HEK293T (cell line): Measurements from ENCODE around the gene S100A11.

Experiments used
- ARNT ChIP-seq: fragments of 450-650 bp; IDR thresholded peaks from 2 replicates; pipeline ENCODE4 v1.6.1; 2017; ENCODE audit warnings: mild to moderate bottlenecking
- BHLHE40 ChIP-seq: fragments of 450-650 bp; IDR thresholded peaks from 2 replicates; pipeline ENCODE4 v1.6.1; 2016; ENCODE audit warnings: mild to moderate bottlenecking, moderate library complexity, borderline replicate concordance
- ELF4 ChIP-seq: fragments of 450-650 bp; IDR thresholded peaks from 2 replicates; pipeline ENCODE4 v1.6.1; 2017; ENCODE audit warnings: antibody characterized with exemption
- FOXA1 ChIP-seq: fragments of 450-650 bp; IDR thresholded peaks from 2 replicates; pipeline ENCODE4 v1.6.1; 2016; ENCODE audit warnings: mild to moderate bottlenecking
- FOXK2 ChIP-seq: fragments of 450-650 bp; IDR thresholded peaks from 2 replicates; pipeline ENCODE4 v1.6.1; 2016; ENCODE audit warnings: mild to moderate bottlenecking
- FOXM1 ChIP-seq: fragments of 450-650 bp; IDR thresholded peaks from 2 replicates; pipeline ENCODE4 v1.6.1; 2017; ENCODE audit warnings: mild to moderate bottlenecking, borderline replicate concordance
- HDGF ChIP-seq: fragments of 450-650 bp; IDR thresholded peaks from 2 replicates; pipeline ENCODE4 v1.6.1; 2017; ENCODE audit warnings: antibody characterized with exemption, borderline replicate concordance
- L3MBTL2 ChIP-seq: fragments of 450-650 bp; conservative IDR thresholded peaks from 2 replicates; pipeline ENCODE4 v1.6.1; 2016; ENCODE audit warnings: mild to moderate bottlenecking
- ZNF384 ChIP-seq: fragments of 450-650 bp; IDR thresholded peaks from 2 replicates; pipeline ENCODE4 v1.6.1; 2016

GRCh38 chr1:152072311-152072710, 35.5 kb upstream of the S100A11 start:
- TF ChIP-seq ELF4 (no peak), ZNF384 (no peak), FOXA1 (no peak), FOXM1 (no peak), L3MBTL2 (no peak), HDGF (no peak), BHLHE40 (no peak), FOXK2 (no peak), ARNT (no peak)
